CD4-positive, alpha-beta T cell treated with Interleukin-21 for 1 hour (primary cell): ENCODE results near the gene CLECL1.
A peak's percentile ranks its signal among the peaks of the same experiment; 100 is the strongest.

ENCODE experiments used
- DNase-seq: peaks from one replicate; pipeline ENCODE4 v3.0.0-alpha.2; 2020

CLECL1 gene

GRCh38 chr12:9732921-9733461, at the start of gene CLECL1:
Gene CLECL1 (minus strand): TSS chr12:9733097.
- peak; percentile 37 for DNase-seq

- peak; percentile 13 for DNase-seq
Observed at GRCh38 chr12:9781360-9781759, 48.5 kb upstream of the CLECL1 start.

DNA sequence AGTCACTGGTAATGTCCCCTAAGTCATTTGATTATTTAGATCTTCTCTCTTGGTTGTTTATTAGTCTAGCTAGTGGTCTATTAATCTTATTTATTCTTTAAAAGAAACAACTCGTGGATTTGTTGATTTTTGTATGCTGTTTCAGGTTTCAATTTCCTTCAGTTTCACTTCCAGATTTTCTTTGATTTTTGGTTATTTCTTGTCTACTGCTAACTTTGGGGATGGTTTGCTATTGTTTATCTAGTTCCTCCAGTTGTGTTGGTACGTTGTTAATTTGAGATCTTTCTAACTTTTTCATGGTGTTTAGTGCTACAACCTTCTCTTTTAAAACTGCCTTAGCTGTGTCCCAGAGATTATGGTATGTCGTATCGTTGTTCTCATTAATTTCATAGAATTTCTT, 46.3 kb upstream of the CLECL1 start:
- no peak for DNase-seq

DNA sequence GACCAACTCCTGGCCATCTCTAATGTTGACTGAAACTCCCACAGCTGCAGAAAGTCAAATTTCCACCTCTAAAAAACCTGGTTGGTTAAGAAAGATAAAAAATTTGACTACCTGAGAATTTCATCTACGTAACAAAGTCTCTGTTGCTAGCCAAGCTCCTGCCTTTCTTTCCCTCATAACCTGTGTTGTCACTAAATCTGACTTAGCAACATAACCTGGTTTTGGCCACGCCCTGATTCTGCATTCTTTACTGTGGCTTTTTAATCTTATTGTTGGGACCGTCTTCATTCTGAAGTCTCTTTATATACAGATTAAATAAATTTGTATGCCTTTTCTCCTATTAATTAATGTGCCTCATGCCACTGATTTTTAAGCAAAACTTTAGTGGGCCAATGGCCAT, 43.9 kb upstream of the CLECL1 start:
- peak; percentile 44 for DNase-seq

DNA sequence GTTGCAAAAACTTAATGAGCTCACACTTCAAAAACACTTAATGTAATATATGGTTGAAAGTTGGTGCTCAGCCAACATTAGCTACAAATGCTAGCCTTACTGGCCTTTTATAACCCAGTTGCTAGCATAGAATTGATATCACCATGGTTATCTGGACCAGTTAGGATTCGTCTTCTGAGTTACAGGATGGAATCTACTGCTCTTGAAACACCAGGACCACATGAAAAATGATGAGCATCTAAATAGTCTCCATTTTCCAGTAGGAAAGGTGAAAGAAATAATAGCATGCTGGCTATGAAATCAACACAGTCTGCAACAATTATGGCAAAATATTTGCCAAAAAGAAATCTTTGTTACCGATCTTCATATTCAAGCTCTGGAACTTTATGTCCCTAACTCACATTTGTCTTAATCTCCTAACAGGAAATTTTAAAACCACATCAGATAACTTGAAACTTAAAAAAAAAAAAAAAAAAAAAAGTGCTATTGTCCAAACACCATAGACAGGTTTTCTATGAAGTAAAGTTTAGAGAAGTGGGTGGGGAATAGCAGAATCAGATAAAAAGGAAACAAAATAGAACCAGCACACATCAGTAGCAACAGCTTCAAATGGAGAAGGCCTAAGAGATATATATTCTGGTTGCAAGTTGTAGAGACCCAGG, 40.5 kb upstream of the CLECL1 start:
- peak; percentile 54 for DNase-seq

DNA sequence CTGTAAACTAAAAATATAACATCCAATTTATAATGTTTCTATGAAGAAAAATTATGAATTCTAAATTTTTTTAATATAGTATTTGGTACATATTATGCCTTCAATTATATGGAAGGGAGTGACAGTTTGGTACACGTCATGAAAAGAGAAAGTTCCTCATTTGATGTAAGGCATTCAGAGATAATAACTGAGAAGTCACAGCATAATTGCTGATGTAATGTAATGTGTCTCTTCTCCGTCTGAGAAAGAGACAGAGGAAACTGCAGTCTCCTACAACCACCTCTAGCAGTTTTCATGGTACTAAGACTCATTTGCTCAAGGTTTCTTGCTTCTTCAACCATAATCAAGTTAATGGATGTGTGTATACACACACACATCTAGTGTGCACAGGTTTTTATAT, 30.1 kb upstream of the CLECL1 start:
- DNase-seq = peak; percentile 68

DNA sequence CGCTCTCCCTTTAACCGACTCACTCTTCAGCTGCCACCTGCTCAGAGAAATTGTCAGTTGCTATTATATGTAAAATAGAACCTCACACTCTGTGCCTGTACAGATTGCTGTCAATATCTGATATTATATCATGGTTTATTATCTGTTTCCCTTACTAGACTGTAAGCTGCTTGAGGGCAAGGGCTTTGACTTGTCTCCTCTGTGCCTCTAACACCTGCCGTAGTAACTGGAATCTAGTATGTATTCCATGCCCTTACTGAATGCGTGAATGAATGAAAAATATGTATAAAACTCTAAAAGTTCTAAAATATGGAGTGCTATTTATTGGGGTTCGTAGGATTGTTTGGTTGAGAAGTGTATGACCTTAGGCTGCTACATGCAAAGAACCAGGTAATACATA, 29.5 kb upstream of the CLECL1 start:
- no peak for DNase-seq

GRCh38 chr12:9761419-9761781, 28.5 kb upstream of the CLECL1 start:
- peak; percentile 87 for DNase-seq

DNA sequence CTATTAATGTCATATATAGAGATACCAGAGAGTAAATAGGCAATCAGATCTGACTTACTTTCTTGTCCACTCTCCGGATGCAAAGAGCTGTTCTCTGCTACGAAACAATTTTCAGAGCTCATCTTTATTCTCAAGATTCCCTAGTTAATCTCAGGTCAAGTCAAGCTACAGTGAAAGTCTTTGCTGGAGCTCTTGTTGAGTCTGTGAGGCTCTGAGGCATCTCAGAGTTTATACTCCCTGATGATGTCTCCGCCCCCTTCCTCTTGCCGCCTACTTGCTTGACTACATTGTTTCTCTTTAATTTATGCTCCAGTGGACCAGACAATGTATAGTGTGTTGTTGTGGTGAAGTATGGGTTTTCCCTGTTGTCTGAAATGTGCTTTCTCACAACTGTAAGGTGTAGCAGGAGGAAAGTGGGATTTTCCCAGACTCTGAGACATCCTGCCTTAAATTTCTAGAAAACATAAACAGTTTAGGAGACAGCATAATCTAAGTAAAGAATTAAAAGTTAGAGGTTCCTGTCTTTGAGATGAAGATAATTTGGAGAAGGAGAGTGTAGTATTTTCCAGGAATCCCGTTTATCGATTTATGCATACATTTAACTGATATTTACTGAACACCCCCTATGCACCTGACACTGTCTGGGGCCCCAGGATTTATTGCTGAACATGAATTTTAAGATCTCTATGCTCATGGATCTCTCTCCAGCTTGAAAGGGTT, 28.0 kb upstream of the CLECL1 start, which contains the start of gene CD69:
Gene CD69 (minus strand): TSS at position 203 of the 720 bp plus-strand sequence. CDS start 81 bp downstream, at position 122.
- DNase-seq = peak; percentile 97

DNA sequence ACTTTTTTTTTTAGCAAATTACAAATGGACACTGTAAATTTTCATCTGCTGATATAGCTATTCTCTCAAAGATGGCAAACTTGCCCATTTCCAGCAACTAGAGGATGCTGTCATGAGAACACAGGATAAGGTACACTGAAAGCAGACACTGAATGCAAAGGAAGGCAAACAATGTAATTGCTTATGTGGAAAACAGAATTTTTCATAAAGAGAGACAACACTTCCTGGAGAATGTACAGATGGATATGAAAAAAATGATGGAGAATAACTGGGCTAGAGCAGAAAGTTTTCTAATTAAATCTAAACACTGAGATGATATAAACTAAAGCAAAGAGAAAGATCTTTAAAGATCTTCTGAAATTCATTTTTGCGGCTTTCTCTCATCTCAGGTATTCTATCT, 27.2 kb upstream of the CLECL1 start:
- DNase-seq = no peak

GRCh38 chr12:9759694-9760093, 26.8 kb upstream of the CLECL1 start:
- no peak for DNase-seq

DNA sequence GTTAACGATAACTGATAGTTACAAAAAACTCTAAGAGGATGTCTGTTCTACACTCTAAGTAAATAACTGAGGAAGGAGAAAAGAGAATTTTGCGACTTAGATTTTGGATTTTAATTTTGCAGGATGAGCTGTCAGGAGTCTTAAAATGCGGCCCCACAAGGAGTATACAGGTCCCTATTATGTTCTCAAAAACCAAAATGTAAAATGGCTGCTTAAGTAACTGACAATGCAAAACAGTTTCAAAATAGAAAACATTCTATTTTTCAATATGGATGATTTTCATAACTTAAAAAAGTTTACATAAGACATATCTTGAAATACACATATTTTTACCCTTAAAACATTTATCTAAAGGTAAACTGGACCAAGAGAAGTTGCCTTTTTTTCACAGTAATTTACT, 25.2 kb upstream of the CLECL1 start:
- peak; percentile 66 for DNase-seq

DNA sequence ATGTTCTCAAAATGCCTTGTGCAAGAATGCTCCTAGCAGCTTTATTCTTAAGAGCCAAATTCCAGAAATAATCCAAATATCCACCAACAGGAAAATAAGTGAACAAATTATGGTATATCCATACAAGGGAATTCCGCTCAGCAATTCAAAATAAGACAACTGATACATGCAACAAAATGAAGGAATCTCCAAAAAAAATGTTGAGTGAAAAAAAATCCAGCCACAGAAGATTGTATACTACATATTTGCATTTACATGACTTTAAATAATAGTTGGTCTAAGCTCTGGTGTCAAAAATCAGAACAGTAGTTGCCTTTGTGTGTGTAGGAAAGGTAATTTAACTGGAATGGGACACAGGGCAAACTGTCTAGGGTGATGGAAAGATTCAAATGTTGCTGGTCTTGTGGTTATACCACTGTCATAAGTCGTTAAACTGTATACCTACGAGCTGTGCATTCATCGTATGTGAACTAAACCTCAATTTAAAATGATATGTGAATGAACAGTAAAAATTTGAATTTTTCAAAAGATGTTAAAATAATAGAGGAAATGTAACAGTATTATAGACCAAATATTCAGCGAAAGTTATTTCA, 24.6 kb upstream of the CLECL1 start:
- peak; percentile 72 for DNase-seq

DNA sequence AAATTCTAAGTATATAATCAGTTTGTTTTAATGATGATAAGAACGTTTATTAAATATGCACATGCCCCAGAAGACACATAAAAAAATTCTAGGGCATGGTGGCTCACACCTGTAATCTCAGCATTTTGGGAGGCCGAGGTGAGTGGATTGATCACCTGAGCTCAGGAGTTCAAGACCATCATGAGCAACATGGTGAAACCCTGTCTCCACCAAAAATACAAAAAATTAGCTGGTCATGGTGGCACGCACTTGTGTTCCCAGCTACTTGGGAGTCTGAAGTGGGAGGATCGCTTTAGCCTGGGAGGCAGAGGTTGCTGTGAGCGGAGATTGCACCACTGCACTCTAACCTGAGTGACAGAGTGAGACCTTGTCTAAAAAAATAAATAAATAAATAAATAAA, 23.8 kb upstream of the CLECL1 start:
- DNase-seq = no peak

DNA sequence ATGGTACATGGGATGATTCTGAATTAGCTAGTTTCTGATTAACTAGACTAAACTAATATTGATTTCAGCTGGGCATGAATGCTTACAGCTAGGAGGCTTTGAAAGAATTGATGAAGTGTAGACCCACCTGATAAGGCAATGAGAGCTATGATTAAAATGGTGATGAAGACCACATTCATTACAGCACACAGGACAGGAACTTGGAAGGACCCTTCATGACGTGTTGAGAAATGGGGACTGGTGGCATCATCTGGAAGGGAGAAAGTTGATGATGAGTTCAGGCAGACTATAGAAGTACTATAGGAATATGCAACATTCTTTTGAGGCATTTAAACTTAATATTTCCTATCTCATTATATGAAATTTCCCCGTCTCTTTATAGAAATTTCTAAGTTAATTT, 23.3 kb upstream of the CLECL1 start:
- no peak for DNase-seq

GRCh38 chr12:9755567-9755966, 22.7 kb upstream of the CLECL1 start:
- DNase-seq = no peak

DNA sequence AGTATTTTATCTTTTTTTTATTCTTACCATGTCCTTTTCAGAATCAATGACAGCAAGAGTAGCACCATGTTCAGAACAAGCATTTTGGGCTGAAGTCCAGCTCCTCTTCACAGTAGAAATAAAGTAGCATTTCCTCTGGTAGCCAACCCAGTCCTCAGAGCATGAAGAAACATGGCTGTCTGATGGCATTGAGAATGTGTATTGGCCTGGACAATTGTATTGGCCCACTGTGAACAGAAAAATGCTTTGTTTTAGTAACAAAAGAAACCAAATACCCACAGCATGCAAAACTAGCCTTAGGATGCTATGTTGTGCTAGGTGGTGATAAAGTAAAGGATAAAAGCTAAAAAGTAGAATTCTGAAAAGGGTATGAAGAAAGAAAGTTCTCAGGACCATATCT, 22.1 kb upstream of the CLECL1 start:
- DNase-seq = no peak

- no peak for DNase-seq
Observed at GRCh38 chr12:9754099-9754927, 21.4 kb upstream of the CLECL1 start.

DNA sequence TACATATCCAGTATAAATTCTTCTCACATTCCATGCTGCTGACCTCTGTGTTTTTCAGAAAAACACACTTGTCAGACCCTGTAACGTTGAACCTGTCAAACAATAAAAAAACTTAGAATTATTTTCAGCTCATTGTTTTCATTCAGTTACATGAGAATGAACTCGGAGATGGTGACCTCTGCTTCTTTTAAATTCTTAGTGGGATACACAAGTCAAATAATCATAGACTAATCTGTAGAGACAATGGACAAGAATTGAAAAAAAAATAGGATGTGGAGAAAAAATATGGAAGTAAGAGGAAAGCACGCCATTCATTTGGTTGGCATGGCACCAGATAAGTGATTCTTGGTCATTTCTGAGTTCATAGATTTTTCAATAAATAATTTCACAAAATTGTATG, 20.6 kb upstream of the CLECL1 start:
- DNase-seq = no peak

DNA sequence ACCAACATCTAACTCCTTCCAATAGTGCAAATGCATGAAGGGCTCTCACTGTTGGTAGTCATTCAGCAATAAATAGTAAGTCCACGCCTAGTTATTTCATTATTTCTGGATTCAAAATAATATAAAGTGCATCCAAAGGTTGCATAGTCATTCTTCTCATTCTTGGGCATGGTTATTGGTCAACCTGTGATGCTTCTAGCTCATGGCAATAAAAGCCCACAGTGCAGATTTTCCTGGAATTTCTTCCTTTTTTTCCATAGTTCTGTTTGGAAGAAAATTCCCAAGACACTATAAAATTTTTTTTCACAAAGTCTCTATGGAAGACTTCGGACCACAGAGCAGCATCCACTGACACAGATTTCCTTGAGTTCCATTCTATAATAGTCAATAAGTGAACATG, 20.2 kb upstream of the CLECL1 start:
- DNase-seq = no peak

GRCh38 chr12:9752145-9752933, 19.4 kb upstream of the CLECL1 start:
- no peak for DNase-seq
